Transverse colon (tissue), 4 donors: ENCODE data around the gene MRPS9.

Source experiments
- CTCF ChIP-seq, 5 experiments: fragments of 200-600 bp in 3 of 5; fragments of 450-650 bp in 2 of 5; sonication (generic) in 3 of 5; IDR thresholded peaks; 1 replicate in 2 of 5; 2 replicates in 3 of 5; pipeline ENCODE4 v1.5.1; 2016 to 2017; ENCODE audit warnings: antibody characterized with exemption in 5 of 5, inconsistent platforms in 3 of 5, mild to moderate bottlenecking in 2 of 5, moderate library complexity in 1 of 5
- EP300 ChIP-seq: sonication (generic); formaldehyde crosslinking; IDR thresholded peaks from one replicate; pipeline ENCODE4 v1.6.1; 2017; ENCODE audit warnings: antibody characterized with exemption, low read depth
- POLR2AphosphoS5 ChIP-seq, 3 donors: sonication (generic); formaldehyde crosslinking; IDR thresholded peaks; one replicate each; pipeline ENCODE4 v1.6.1; 2016; ENCODE audit warnings: antibody characterized with exemption in 3 of 3

DNA sequence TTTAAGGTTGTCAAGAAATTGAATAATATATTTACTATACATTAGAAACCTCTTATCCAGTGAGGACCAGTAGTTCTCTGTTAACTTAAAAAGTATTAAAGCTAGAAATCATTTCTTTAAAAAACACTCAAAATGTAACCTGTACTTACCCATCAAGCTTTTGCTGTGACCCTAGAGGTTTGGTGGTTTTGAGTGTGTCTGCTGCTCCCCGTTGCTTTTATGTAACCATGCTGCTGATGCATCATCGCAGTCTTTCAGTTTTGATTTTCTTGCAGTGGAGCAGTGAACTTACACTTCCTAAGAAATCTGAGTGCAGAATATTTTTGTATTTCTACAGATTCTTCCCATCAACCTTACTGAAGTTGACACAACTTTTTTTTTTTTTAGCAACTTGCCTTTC, 34.2 kb downstream of the MRPS9 start:
- no peak for TF ChIP-seq POLR2AphosphoS5 (IDR thresholded peaks at IDR 0.05)
- TF ChIP-seq EP300 = no peak
- TF ChIP-seq CTCF (IDR thresholded peaks at IDR 0.05) = no peak
